Endodermal cell (in vitro differentiated cells): ENCODE results near the gene NAGLU. TPM values are rescaled to one million over a fixed set of nuclear protein-coding genes. Genes with fewer than 3 reads are reported as not detected.

Source experiments
- DNase-seq: peaks from one replicate; pipeline ENCODE4 v3.0.0-alpha.2; 2017
- H3K27ac ChIP-seq: 2 replicates; pipeline ENCODE4 v1.5.1; 2013; ENCODE audit warnings: mild to moderate bottlenecking, low read depth, low read length, moderate library complexity
- H3K27me3 ChIP-seq: 2 replicates; pipeline ENCODE4 v1.6.1; 2013; ENCODE audit warnings: mild to moderate bottlenecking, low read length, moderate library complexity; ENCODE audit not compliant: insufficient read depth, control insufficient read depth, poor library complexity, severe bottlenecking
- H3K36me3 ChIP-seq: 2 replicates; pipeline ENCODE4 v1.7.0; 2013; ENCODE audit warnings: mild to moderate bottlenecking, low read length, moderate library complexity; ENCODE audit not compliant: control insufficient read depth, insufficient read depth
- H3K4me1 ChIP-seq: one replicate; pipeline ENCODE4 v1.7.0; 2013; ENCODE audit warnings: low read length; ENCODE audit not compliant: control insufficient read depth, insufficient read depth
- H3K4me3 ChIP-seq: 2 replicates; pipeline ENCODE4 v1.5.1; 2013; ENCODE audit warnings: mild to moderate bottlenecking, low read length, moderate library complexity
- H3K9ac ChIP-seq: 2 replicates; pipeline ENCODE4 v1.6.1; 2013; ENCODE audit warnings: mild to moderate bottlenecking, low read length, moderate library complexity; ENCODE audit not compliant: poor library complexity, severe bottlenecking; ENCODE audit errors: extremely low read depth
- H3K9me3 ChIP-seq: 2 replicates; pipeline ENCODE4 v1.6.1; 2013; ENCODE audit warnings: mild to moderate bottlenecking, low read length, moderate library complexity; ENCODE audit not compliant: control insufficient read depth
- H3K27ac Mint-ChIP-seq: 2 replicates; pipeline ENCODE4 v1.8.0; 2020; ENCODE audit warnings: mixed read lengths
- H3K27me3 Mint-ChIP-seq: 2 replicates; pipeline ENCODE4 v1.8.0; 2021; ENCODE audit warnings: mild to moderate bottlenecking, mixed read lengths; ENCODE audit not compliant: insufficient read depth
- H3K36me3 Mint-ChIP-seq: 2 replicates; pipeline ENCODE4 v1.8.0; 2020; ENCODE audit warnings: low read depth, mixed read lengths
- H3K4me1 Mint-ChIP-seq: 2 replicates; pipeline ENCODE4 v1.8.0; 2020; ENCODE audit warnings: mixed read lengths
- H3K4me3 Mint-ChIP-seq: 2 replicates; pipeline ENCODE4 v1.8.0; 2020; ENCODE audit warnings: mild to moderate bottlenecking, moderate library complexity, mixed read lengths
- H3K9me3 Mint-ChIP-seq: 2 replicates; pipeline ENCODE4 v1.8.0; 2020; ENCODE audit warnings: mild to moderate bottlenecking, mixed read lengths
- WGBS, 2 experiments: methylation state at CpG; one replicate each; pipeline versions ENCODE4 v1.1.5 to v1.1.7; 2013; ENCODE audit warnings: missing lambda C conversion rate in 2 of 2, mixed read lengths in 1 of 2; ENCODE audit not compliant: insufficient coverage in 1 of 2, insufficient read length in 1 of 2; 5-methylcytosine and 5-hydroxymethylcytosine counted together
- total RNA-seq, 2 donors: library from RNA; stranded (reverse); fragmentation: NEBNext Ultra II Directional in 1 of 2; extraction: Animal tissue kit (Norgen Biotek cat#: 25700) in 1 of 2; gene quantifications; 2 replicates in 1 of 2; 3 replicates in 1 of 2; pipeline ENCODE4 v1.2.1, GENCODE V29; 2021
- TF ChIP-seq, protein P1 (sequence below): fragments of 200-600 bp; sonication (generic); conservative IDR thresholded peaks from 2 replicates; pipeline ENCODE4 v1.5.0; 2021; ENCODE audit warnings: antibody characterized with exemption, mild to moderate bottlenecking

NAGLU gene
- total RNA-seq, 2 donors from 2014 or later, result 29.1 to 31.5 TPM

DNA sequence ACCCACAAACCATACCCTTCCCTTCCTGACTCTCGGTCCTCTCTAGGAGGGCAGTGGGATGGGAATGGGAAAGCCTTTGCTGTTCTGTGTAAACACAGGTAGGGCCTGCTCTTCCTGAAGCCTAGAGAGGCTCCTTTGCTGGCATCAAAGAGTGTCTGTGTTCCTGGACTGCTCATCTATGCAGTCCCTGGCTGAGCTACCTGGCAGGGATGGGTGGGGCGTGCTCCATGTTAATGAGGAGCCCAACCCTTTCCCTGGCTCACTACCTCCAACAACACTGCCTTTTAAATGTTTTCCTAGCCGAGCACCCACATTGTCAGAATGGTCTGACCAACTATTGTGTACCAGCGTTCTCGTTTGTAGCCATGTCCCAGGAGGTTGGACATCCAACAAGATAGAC, 26.6 kb upstream of the NAGLU start:
- no peak overlapping the region for H3K4me3 ChIP-seq
- Mint-ChIP-seq H3K27ac (no peak overlapping the region), H3K27me3 (no peaks in the 10 kb centered on the region), H3K36me3 (peaks cover 31% of the 10 kb centered on the region), H3K4me1 (peaks cover 23% of the 10 kb centered on the region), H3K9me3 (no peaks in the 10 kb centered on the region), H3K4me3 (no peak overlapping the region)
- no peaks in the 10 kb centered on the region for H3K4me1 ChIP-seq
- DNase-seq, result no peak
- H3K27ac ChIP-seq, result no peak overlapping the region
- TF ChIP-seq, protein P1, sequence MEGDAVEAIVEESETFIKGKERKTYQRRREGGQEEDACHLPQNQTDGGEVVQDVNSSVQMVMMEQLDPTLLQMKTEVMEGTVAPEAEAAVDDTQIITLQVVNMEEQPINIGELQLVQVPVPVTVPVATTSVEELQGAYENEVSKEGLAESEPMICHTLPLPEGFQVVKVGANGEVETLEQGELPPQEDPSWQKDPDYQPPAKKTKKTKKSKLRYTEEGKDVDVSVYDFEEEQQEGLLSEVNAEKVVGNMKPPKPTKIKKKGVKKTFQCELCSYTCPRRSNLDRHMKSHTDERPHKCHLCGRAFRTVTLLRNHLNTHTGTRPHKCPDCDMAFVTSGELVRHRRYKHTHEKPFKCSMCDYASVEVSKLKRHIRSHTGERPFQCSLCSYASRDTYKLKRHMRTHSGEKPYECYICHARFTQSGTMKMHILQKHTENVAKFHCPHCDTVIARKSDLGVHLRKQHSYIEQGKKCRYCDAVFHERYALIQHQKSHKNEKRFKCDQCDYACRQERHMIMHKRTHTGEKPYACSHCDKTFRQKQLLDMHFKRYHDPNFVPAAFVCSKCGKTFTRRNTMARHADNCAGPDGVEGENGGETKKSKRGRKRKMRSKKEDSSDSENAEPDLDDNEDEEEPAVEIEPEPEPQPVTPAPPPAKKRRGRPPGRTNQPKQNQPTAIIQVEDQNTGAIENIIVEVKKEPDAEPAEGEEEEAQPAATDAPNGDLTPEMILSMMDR, result no peak
- 94 to 96% methylated on average over 4 to 5 of the region's 5 CpGs for WGBS, 2 experiments
- H3K9me3 ChIP-seq, result no peaks in the 10 kb centered on the region
- no peaks in the 10 kb centered on the region for H3K27me3 ChIP-seq
- peaks cover 30% of the 10 kb centered on the region for H3K36me3 ChIP-seq
- H3K9ac ChIP-seq, result no peak overlapping the region

DNA sequence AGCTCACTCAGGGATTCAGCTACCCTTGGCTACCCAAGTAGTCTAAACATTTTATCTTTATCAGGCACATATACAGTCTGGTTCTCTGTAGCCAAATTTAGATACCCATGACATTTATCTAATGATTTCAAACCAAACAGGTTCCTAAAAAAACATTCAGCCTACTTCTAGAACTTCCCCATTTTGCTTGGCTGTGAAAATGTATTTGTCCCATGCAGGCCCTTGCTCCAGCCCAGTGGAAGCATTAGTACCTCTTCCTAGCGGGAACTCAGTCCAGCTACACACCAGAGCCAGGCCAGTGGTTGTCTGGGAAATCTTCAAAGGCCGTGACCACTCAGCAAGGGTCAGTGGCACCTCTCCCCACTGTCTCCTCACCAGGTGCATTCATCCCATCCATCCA, 26.2 kb upstream of the NAGLU start:
- no peaks in the 10 kb centered on the region for H3K4me1 ChIP-seq
- no peak overlapping the region for H3K4me3 ChIP-seq
- Mint-ChIP-seq H3K4me3 (no peak overlapping the region), H3K27ac (no peak overlapping the region), H3K27me3 (no peaks in the 10 kb centered on the region), H3K9me3 (no peaks in the 10 kb centered on the region), H3K36me3 (peaks cover 32% of the 10 kb centered on the region), H3K4me1 (peaks cover 23% of the 10 kb centered on the region)
- no peak overlapping the region for H3K27ac ChIP-seq
- DNase-seq, result no peak
- peaks cover 27% of the 10 kb centered on the region for H3K36me3 ChIP-seq
- 86 to 100% methylated on average over 2 of the region's 2 CpGs for WGBS, 2 experiments
- TF ChIP-seq, protein P1, result no peak
- no peaks in the 10 kb centered on the region for H3K27me3 ChIP-seq
- H3K9ac ChIP-seq, result no peak overlapping the region
- no peaks in the 10 kb centered on the region for H3K9me3 ChIP-seq

DNA sequence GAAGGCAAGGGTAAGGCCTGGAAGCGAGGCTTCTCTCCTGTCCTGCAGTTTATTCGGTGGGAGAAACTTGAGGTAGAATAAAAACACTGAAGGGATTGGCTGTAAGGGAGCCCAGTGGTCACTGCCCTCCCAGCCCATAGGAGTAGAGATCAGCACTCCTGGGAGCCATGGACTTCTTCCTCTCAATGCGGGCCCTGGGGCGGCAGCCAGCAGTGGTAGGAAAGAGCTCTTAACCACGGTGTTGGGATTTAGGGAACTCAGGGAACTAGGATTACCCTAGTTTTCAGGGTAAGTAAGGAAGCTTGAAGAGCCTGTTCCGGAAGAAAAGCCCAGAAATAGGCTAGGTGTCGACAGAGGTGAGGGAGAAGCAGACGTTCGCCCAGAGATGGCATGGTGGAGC, 23.8 kb upstream of the NAGLU start:
- Histone ChIP-seq H3K27ac (no peak overlapping the region), H3K9me3 (no peaks in the 10 kb centered on the region), H3K4me3 (no peak overlapping the region), H3K36me3 (peaks cover 27% of the 10 kb centered on the region), H3K27me3 (no peaks in the 10 kb centered on the region), H3K4me1 (no peaks in the 10 kb centered on the region), H3K9ac (no peak overlapping the region)
- no peaks in the 10 kb centered on the region for H3K27me3 Mint-ChIP-seq
- TF ChIP-seq, protein P1, result no peak
- 96 to 98% methylated on average over 4 to 9 of the region's 9 CpGs for WGBS, 2 experiments
- H3K4me1 Mint-ChIP-seq, result peaks cover 16% of the 10 kb centered on the region
- peaks cover 42% of the 10 kb centered on the region for H3K36me3 Mint-ChIP-seq
- H3K9me3 Mint-ChIP-seq, result no peaks in the 10 kb centered on the region
- H3K4me3 Mint-ChIP-seq, result no peak overlapping the region
- DNase-seq, result no peak
- H3K27ac Mint-ChIP-seq, result no peak overlapping the region
